SU-DHL-6 (cell line): ENCODE results near the gene ZNF593OS.
A peak's percentile ranks its signal among the peaks of the same experiment; 100 is the strongest.

Experiments used
- H2AFZ ChIP-seq: fragments of 200-600 bp; sonication (generic); 2 replicates; pipeline ENCODE4 v1.6.1; 2014; ENCODE audit warnings: low read depth, mild to moderate bottlenecking, moderate library complexity, mixed read lengths, antibody characterized with exemption, low read length; ENCODE audit not compliant: severe bottlenecking
- H3F3A ChIP-seq: fragments of 200-600 bp; shearing (Covaris generic); 2 replicates; pipeline ENCODE4 v1.6.0; 2016; ENCODE audit warnings: antibody characterized with exemption, mild to moderate bottlenecking; ENCODE audit not compliant: insufficient read depth
- H3K27ac ChIP-seq: fragments of 200-600 bp; sonication (generic); 2 replicates; pipeline ENCODE4 v1.5.1; 2016; ENCODE audit warnings: low read depth, mild to moderate bottlenecking, low read length, moderate library complexity, mixed read lengths
- H3K27me3 ChIP-seq: fragments of 200-600 bp; sonication (generic), shearing (Covaris generic); 2 replicates; pipeline ENCODE4 v1.6.0; 2014; ENCODE audit warnings: mild to moderate bottlenecking, low read length
- H3K36me3 ChIP-seq: fragments of 200-600 bp; sonication (generic); 2 replicates; pipeline ENCODE4 v1.6.1; 2014; ENCODE audit warnings: mild to moderate bottlenecking, low read length, mixed read lengths
- H3K4me2 ChIP-seq: fragments of 300-600, 200-600 bp; shearing (Covaris generic), sonication (generic); 2 replicates; pipeline ENCODE4 v1.6.0; 2014; ENCODE audit warnings: low read length, low read depth, mild to moderate bottlenecking; ENCODE audit not compliant: poor library complexity, severe bottlenecking
- H3K4me3 ChIP-seq: fragments of 200-600 bp; sonication (generic); 2 replicates; pipeline ENCODE4 v1.5.1; 2014; ENCODE audit warnings: antibody characterized with exemption, low read length, mild to moderate bottlenecking, mixed read lengths; ENCODE audit not compliant: insufficient read depth, poor library complexity, severe bottlenecking
- H3K79me2 ChIP-seq: fragments of 200-600 bp; sonication (generic); 2 replicates; pipeline ENCODE4 v1.6.1; 2014; ENCODE audit warnings: mild to moderate bottlenecking, low read length, moderate library complexity; ENCODE audit not compliant: insufficient read depth
- H3K9ac ChIP-seq: fragments of 200-600 bp; sonication (generic); 2 replicates; pipeline ENCODE4 v1.7.0; 2014; ENCODE audit warnings: mild to moderate bottlenecking, low read length
- H3K9me2 ChIP-seq: fragments of 200-600 bp; sonication (generic); replicated peaks from 2 replicates; pipeline ENCODE4 v1.6.1; 2014; ENCODE audit warnings: low read length; ENCODE audit not compliant: insufficient read depth
- H3K9me3 ChIP-seq: fragments of 200-600 bp; sonication (generic); 2 replicates; pipeline ENCODE4 v1.6.1; 2014; ENCODE audit warnings: low read length, mixed read lengths; ENCODE audit not compliant: insufficient read depth
- H4K20me1 ChIP-seq: fragments of 200-600 bp; sonication (generic); 2 replicates; pipeline ENCODE4 v1.6.1; 2014; ENCODE audit warnings: low read depth, mild to moderate bottlenecking, antibody characterized with exemption, low read length, moderate library complexity, mixed read lengths
- CTCF ChIP-seq: fragments of 200-600 bp; sonication (generic); IDR thresholded peaks from one replicate; pipeline ENCODE4 v1.5.1; 2017; ENCODE audit warnings: antibody characterized with exemption, mild to moderate bottlenecking, low read length, moderate library complexity; ENCODE audit not compliant: insufficient read depth, poor library complexity, severe bottlenecking
- EZH2phosphoT487 ChIP-seq: fragments of 200-600 bp; sonication (generic), shearing (Covaris generic); conservative IDR thresholded peaks from 2 replicates; pipeline ENCODE4 v1.6.1; 2018; ENCODE audit warnings: mild to moderate bottlenecking, antibody characterized with exemption, low read length, moderate library complexity, mixed read lengths

The ZNF593OS gene

GRCh38 chr1:26164861-26165842, 6.5 kb downstream of the ZNF593OS start:
- Histone ChIP-seq H3F3A (no peaks in the 10 kb centered on the region), H3K36me3 (no peaks in the 10 kb centered on the region), H3K27me3 (no peaks in the 10 kb centered on the region), H2AFZ (no peak overlapping the region), H3K4me2 (no peak overlapping the region), H3K9me3 (no peaks in the 10 kb centered on the region), H3K27ac (no peak overlapping the region), H3K4me3 (no peak overlapping the region), H3K9ac (no peak overlapping the region), H3K79me2 (peaks cover 3% of the 10 kb centered on the region), H4K20me1 (no peaks in the 10 kb centered on the region), H3K9me2 (no peaks in the 10 kb centered on the region)
- TF ChIP-seq EZH2phosphoT487 (no peak), CTCF (no peak)

- H3F3A ChIP-seq = no peaks in the 10 kb centered on the region
- no peak overlapping the region for H2AFZ ChIP-seq
- no peaks in the 10 kb centered on the region for H3K27me3 ChIP-seq
- H3K4me3 ChIP-seq = no peak overlapping the region
- no peaks in the 10 kb centered on the region for H3K9me3 ChIP-seq
- H3K79me2 ChIP-seq = no peaks in the 10 kb centered on the region
- TF ChIP-seq EZH2phosphoT487 = no peak
- peak; percentile 22 for TF ChIP-seq CTCF
- no peak overlapping the region for H3K9ac ChIP-seq
- no peaks in the 10 kb centered on the region for H3K9me2 ChIP-seq
- H4K20me1 ChIP-seq = no peaks in the 10 kb centered on the region
- no peaks in the 10 kb centered on the region for H3K36me3 ChIP-seq
- no peak overlapping the region for H3K27ac ChIP-seq
- no peak overlapping the region for H3K4me2 ChIP-seq
These were observed 7.4 kb downstream of the ZNF593OS start for GRCh38 chr1:26164036-26164860.

DNA sequence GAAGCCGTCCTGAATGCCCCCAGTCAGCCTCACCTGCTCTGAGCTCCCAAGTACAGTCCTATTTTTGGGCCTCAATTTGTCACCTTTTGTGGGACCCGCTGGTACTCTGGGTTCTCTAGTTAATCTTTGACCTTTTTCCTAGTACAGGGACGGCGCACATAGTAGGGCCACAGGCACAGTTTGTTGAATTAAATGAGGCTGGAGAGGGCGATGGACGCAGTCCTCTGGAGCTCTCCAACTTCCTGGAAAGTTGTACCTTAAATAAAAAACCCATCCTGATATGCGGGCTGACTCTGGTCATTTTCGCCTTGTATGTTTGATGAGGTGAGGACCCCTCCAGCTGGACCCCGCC, 8.0 kb downstream of the ZNF593OS start:
- no peak for TF ChIP-seq EZH2phosphoT487
- TF ChIP-seq CTCF = no peak
- Histone ChIP-seq H3K9me2 (no peaks in the 10 kb centered on the region), H3K4me2 (no peak overlapping the region), H3K79me2 (no peaks in the 10 kb centered on the region), H3K27me3 (no peaks in the 10 kb centered on the region), H4K20me1 (no peaks in the 10 kb centered on the region), H3K4me3 (no peak overlapping the region), H3F3A (no peaks in the 10 kb centered on the region), H3K9me3 (no peaks in the 10 kb centered on the region), H3K9ac (no peak overlapping the region), H2AFZ (no peak overlapping the region), H3K27ac (no peak overlapping the region), H3K36me3 (no peaks in the 10 kb centered on the region)
